ENCODE measurements around the gene ICAM5.
"Not testable (repeated sequence)": the region's sequence is repeated elsewhere in the genome, so short reads cannot be mapped to it uniquely, and the experiment has no call there.

The ICAM5 gene

GRCh38 chr19:10270616-10271394 is 18.9 kb upstream of the ICAM5 start, which contains the start of gene ICAM1:
ICAM1 (plus strand) TSS chr19:10271120; CDS start chr19:10271160, 40 bp downstream.
- DNase-seq, result peak; percentile 84

- peak; percentile 25 for DNase-seq
These were observed 18.1 kb upstream of the ICAM5 start for GRCh38 chr19:10271543-10272086.

- no peak for DNase-seq
These were observed 15.2 kb upstream of the ICAM5 start for GRCh38 chr19:10274589-10274988.

- DNase-seq, result no peak
These were observed 11.8 kb upstream of the ICAM5 start for GRCh38 chr19:10277795-10278589.

- DNase-seq, result no peak
These were observed 10.8 kb upstream of the ICAM5 start for GRCh38 chr19:10278935-10279334.

GRCh38 chr19:10279737-10280442 is 9.9 kb upstream of the ICAM5 start:
- no peak for DNase-seq

- not testable (repeated sequence) for DNase-seq
These were observed 7.7 kb upstream of the ICAM5 start for GRCh38 chr19:10282043-10282442.

GRCh38 chr19:10283301-10284064 is 6.3 kb upstream of the ICAM5 start:
- peak; percentile 76 for DNase-seq

- no peak for DNase-seq
These were observed 5.4 kb upstream of the ICAM5 start for GRCh38 chr19:10284065-10284959.

GRCh38 chr19:10284960-10285278 is 4.8 kb upstream of the ICAM5 start:
- no peak for DNase-seq

- no peak for DNase-seq
These were observed 4.4 kb upstream of the ICAM5 start for GRCh38 chr19:10285393-10285792.

- DNase-seq, result peak; percentile 96
These were observed 2.7 kb upstream of the ICAM5 start, which contains the start of gene ICAM4 for GRCh38 chr19:10286803-10287737. ICAM4 (plus strand) TSS chr19:10286955; CDS start chr19:10287013, 58 bp downstream.

GRCh38 chr19:10288662-10289166 is 1.0 kb upstream of the ICAM5 start:
- DNase-seq, result peak; percentile 97

GRCh38 chr19:10289167-10289835 is 451 bp upstream of the ICAM5 start:
- DNase-seq, result peak; percentile 92

GRCh38 chr19:10290357-10290875 is 664 bp downstream of the ICAM5 start:
- DNase-seq, result peak; percentile 67

GRCh38 chr19:10290876-10291553 is 1.3 kb downstream of the ICAM5 start:
- DNase-seq, result peak; percentile 93

- DNase-seq, result no peak
These were observed 1.9 kb downstream of the ICAM5 start for GRCh38 chr19:10291554-10292205.
